HCT116 (cell line): ENCODE measurements around the gene TSPEAR. TPM values are rescaled to one million over a fixed set of nuclear protein-coding genes. Genes with fewer than 3 reads are reported as not detected.

Source experiments
- ATAC-seq: fragments of 200-7000 bp; cut with Tn5 transposase; 2 replicates; pipeline ENCODE4 v1.9.1; 2020; ENCODE audit warnings: mild to moderate bottlenecking, moderate library complexity
- BruUV-seq: library from RNA; stranded (reverse); fragments of 400-500 nt; replicated peaks from 2 replicates; lab custom pipeline; 2021; lab: Mats Ljungman, UMichigan
- CTCF ChIA-PET: fragments of 300-600 bp; sonication (Branson Sonifier 250); formaldehyde crosslinking; loops from one replicate; lab custom pipeline; 2021; ENCODE audit warnings: antibody characterized with exemption; lab: Charles Lee
- POLR2A ChIA-PET: fragments of 300-600, 350-600 bp; sonication (Branson Sonifier 250); formaldehyde crosslinking; loops from one replicate; lab custom pipeline; 2021; ENCODE audit warnings: antibody characterized with exemption; lab: Charles Lee
- RAD21 ChIA-PET, 2 experiments: fragments of 300-600 bp; sonication (Branson Sonifier 250); formaldehyde crosslinking; loops; one replicate each; lab custom pipeline; 2023; ENCODE audit warnings: low total read pairs in 2 of 2; ENCODE audit not compliant: uncharacterized antibody in 2 of 2, unreplicated experiment in 2 of 2, low non-redundant PET in 1 of 2; lab: Charles Lee
- DNase-seq: peaks from one replicate; pipeline ENCODE4 v3.0.0-alpha.2; 2010; ENCODE audit warnings: low read depth, low spot score
- H2AFZ ChIP-seq: fragments of 200-600 bp; shearing (Covaris generic), sonication (generic); 2 replicates; pipeline ENCODE4 v1.6.1; 2017; ENCODE audit warnings: low read depth, mixed run types, mixed read lengths, antibody characterized with exemption, low read length; ENCODE audit not compliant: poor library complexity, severe bottlenecking
- H3K27ac ChIP-seq: 2 replicates; pipeline ENCODE4 v1.5.1; 2012; ENCODE audit warnings: low read depth, low read length
- H3K27me3 ChIP-seq: fragments of 200-600 bp; sonication (generic); 2 replicates; pipeline ENCODE4 v1.6.1; 2016; ENCODE audit warnings: mixed run types, low read length, mixed read lengths; ENCODE audit not compliant: insufficient read depth
- H3K36me3 ChIP-seq, 2 experiments: fragments of 200-500 bp in 1 of 2; fragments of 200-600 bp in 1 of 2; sonication (Bioruptor generic) in 1 of 2; sonication (generic) in 1 of 2; 2 replicates each; pipeline versions ENCODE4 v1.5.1 to v1.6.1; 2014 to 2016; ENCODE audit warnings: low read length in 2 of 2, inconsistent platforms in 1 of 2, mixed read lengths in 1 of 2, mixed run types in 1 of 2; ENCODE audit not compliant: insufficient read depth in 2 of 2, control insufficient read depth in 1 of 2
- H3K4me1 ChIP-seq, 2 experiments: fragments of 200-600 bp in 1 of 2; sonication (generic) in 1 of 2; 2 replicates each; pipeline versions ENCODE4 v1.5.1 to v1.6.1; 2012 to 2017; ENCODE audit warnings: low read length in 2 of 2, inconsistent platforms in 1 of 2, mild to moderate bottlenecking in 1 of 2, mixed read lengths in 1 of 2, mixed run types in 1 of 2, moderate library complexity in 1 of 2; ENCODE audit not compliant: insufficient read depth in 2 of 2, control insufficient read depth in 1 of 2
- H3K4me2 ChIP-seq: fragments of 200-600 bp; sonication (generic); 2 replicates; pipeline ENCODE4 v1.6.1; 2017; ENCODE audit warnings: mixed run types, low read length, mixed read lengths
- H3K4me3 ChIP-seq, 2 experiments: fragments of 200-600 bp in 1 of 2; sonication (generic) in 1 of 2; replicated peaks in 1 of 2; 2 replicates each; pipeline ENCODE4 v1.5.1; 2011 to 2016; ENCODE audit warnings: low read length in 2 of 2, control low read depth in 1 of 2, low read depth in 1 of 2, mild to moderate bottlenecking in 1 of 2, mixed read lengths in 1 of 2, mixed run types in 1 of 2
- H3K79me2 ChIP-seq: fragments of 200-600 bp; sonication (generic); 2 replicates; pipeline ENCODE4 v1.6.1; 2017; ENCODE audit warnings: mild to moderate bottlenecking, mixed run types, low read length, moderate library complexity, mixed read lengths; ENCODE audit not compliant: insufficient read depth
- H3K9ac ChIP-seq: fragments of 200-600 bp; sonication (generic); 2 replicates; pipeline ENCODE4 v1.6.1; 2016; ENCODE audit warnings: low read length, mixed read lengths
- H3K9me2 ChIP-seq: fragments of 200-600 bp; sonication (generic), shearing (Covaris generic); 2 replicates; pipeline ENCODE4 v1.6.1; 2017; ENCODE audit warnings: mixed run types, mild to moderate bottlenecking, moderate library complexity; ENCODE audit not compliant: insufficient read depth
- H3K9me3 ChIP-seq, 2 experiments: fragments of 200-500 bp in 1 of 2; fragments of 200-600 bp in 1 of 2; sonication (Bioruptor generic) in 1 of 2; sonication (generic) in 1 of 2; 2 replicates each; pipeline ENCODE4 v1.6.1; 2014 to 2017; ENCODE audit warnings: low read length in 2 of 2, mixed read lengths in 2 of 2, inconsistent platforms in 1 of 2, low read depth in 1 of 2, mild to moderate bottlenecking in 1 of 2, mixed run types in 1 of 2, moderate library complexity in 1 of 2; ENCODE audit not compliant: control insufficient read depth in 1 of 2, insufficient read depth in 1 of 2
- H4K20me1 ChIP-seq: fragments of 200-600 bp; sonication (generic), shearing (Covaris generic); 2 replicates; pipeline ENCODE4 v1.6.1; 2017; ENCODE audit warnings: mixed run types, mild to moderate bottlenecking, moderate library complexity; ENCODE audit not compliant: insufficient read depth
- CEBPB ChIP-seq: IDR thresholded peaks from 2 replicates; pipeline ENCODE4 v1.6.1; 2012; ENCODE audit warnings: low read depth
- ELF1 ChIP-seq: IDR thresholded peaks from 2 replicates; pipeline ENCODE4 v1.6.1; 2012; ENCODE audit warnings: low read depth, borderline replicate concordance
- EZH2phosphoT487 ChIP-seq: fragments of 200-600 bp; IDR thresholded peaks from 2 replicates; pipeline ENCODE4 v1.6.1; 2018; ENCODE audit warnings: antibody characterized with exemption, borderline replicate concordance
- JUND ChIP-seq: IDR thresholded peaks from 2 replicates; pipeline ENCODE4 v1.6.1; 2012
- POLR2A ChIP-seq: IDR thresholded peaks from 2 replicates; pipeline ENCODE4 v1.7.0; 2011; ENCODE audit warnings: borderline replicate concordance; ENCODE audit not compliant: insufficient read depth, insufficient read length; ENCODE audit errors: extremely low read depth
- RAD21 ChIP-seq: IDR thresholded peaks from 2 replicates; pipeline ENCODE4 v1.6.1; 2012; ENCODE audit warnings: low read depth, mild to moderate bottlenecking
- TCF7L2 ChIP-seq: IDR thresholded peaks from 2 replicates; pipeline ENCODE4 v1.7.0; 2011; ENCODE audit warnings: borderline replicate concordance, inconsistent platforms; ENCODE audit not compliant: insufficient read depth, insufficient read length; ENCODE audit errors: extremely low read depth
- YY1 ChIP-seq: IDR thresholded peaks from 2 replicates; pipeline ENCODE4 v1.6.1; 2011; ENCODE audit warnings: low read length, low read depth, moderate library complexity, mild to moderate bottlenecking; ENCODE audit not compliant: insufficient replicate concordance; ENCODE audit errors: extremely low read depth
- ZFX ChIP-seq: fragments of 450-650 bp; IDR thresholded peaks from 2 replicates; pipeline ENCODE4 v1.6.1; 2017
- ZNF274 ChIP-seq: fragments of 200-500 bp; sonication (Bioruptor generic); IDR thresholded peaks from 2 replicates; pipeline ENCODE4 v1.6.1; 2014; ENCODE audit warnings: mild to moderate bottlenecking, low read depth, low read length, inconsistent platforms
- intact Hi-C: fragments of 100-400 bp; cut with micrococcal nuclease; formaldehyde crosslinking; loops from 2 replicates; pipeline ENCODE4 v1.10.0; 2022
- total RNA-seq: library from RNA; stranded (reverse); gene quantifications from one replicate; pipeline ENCODE4 v1.2.1, GENCODE V29; 2021; ENCODE audit not compliant: unreplicated experiment
- TF ChIP-seq, protein P1 (sequence below): IDR thresholded peaks from 2 replicates; pipeline ENCODE4 v1.6.1; 2011; ENCODE audit warnings: mild to moderate bottlenecking, low read length, moderate library complexity; ENCODE audit not compliant: insufficient replicate concordance; ENCODE audit errors: extremely low read depth

Gene TSPEAR
- total RNA-seq, 1 experiment from 2014 or later: not detected

DNA sequence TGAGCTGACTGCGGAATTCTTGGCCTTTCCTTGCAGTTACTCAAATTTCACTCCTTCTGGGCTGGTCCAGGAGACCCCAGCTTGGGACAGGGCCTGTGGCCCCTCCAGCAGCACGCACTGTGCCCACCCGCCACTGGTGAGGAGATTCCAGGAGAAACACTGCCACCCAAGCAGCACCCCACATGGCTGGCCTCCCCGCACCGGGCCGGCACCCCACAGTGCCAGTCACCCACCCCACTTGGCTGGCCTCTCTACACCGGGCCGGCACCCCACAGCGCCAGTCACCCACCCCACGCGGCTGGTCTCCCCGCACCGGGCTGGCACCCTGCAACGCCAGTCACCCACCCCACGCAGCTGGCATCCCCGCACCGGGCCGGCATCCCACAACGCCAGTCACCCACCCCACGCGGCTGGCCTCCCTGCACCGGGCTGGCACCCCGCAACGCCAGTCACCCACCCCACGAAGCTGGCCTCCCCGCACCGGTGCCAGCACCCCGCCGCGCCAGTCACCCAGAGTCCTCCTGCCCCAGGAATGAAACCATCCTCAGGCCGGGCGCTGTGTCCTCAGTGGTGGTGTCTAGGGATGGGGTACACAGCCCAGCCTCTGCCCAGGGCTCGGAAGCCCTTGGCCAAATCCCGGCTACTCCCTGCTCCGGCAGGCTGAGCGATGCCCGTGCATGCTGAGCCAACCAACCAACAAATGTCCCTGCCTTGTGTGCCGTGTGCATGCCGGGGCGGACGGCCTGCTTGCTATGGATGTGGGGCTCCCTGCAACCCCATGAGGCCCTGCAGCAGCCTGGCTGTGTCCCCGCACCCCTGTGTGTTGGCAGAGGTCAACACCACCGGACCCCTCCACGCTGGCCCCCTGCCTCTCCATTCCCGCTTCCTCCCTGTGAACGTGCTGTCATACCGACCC, 38.6 kb upstream of the TSPEAR start:
- H3K27ac ChIP-seq: no peak overlapping the region
- peaks cover 12 to 17% of the 10 kb centered on the region in 2 experiments for H3K4me1 ChIP-seq
- BruUV-seq: no TSS peak
- DNase-seq: no peak
- TF ChIP-seq ELF1 (no peak), RAD21 (no peak), CEBPB (no peak), TCF7L2 (no peak), POLR2A (no peak), ZNF274 (no peak), JUND (no peak), ZFX (no peak), EZH2phosphoT487 (no peak), YY1 (no peak)
- TF ChIP-seq, protein P1, sequence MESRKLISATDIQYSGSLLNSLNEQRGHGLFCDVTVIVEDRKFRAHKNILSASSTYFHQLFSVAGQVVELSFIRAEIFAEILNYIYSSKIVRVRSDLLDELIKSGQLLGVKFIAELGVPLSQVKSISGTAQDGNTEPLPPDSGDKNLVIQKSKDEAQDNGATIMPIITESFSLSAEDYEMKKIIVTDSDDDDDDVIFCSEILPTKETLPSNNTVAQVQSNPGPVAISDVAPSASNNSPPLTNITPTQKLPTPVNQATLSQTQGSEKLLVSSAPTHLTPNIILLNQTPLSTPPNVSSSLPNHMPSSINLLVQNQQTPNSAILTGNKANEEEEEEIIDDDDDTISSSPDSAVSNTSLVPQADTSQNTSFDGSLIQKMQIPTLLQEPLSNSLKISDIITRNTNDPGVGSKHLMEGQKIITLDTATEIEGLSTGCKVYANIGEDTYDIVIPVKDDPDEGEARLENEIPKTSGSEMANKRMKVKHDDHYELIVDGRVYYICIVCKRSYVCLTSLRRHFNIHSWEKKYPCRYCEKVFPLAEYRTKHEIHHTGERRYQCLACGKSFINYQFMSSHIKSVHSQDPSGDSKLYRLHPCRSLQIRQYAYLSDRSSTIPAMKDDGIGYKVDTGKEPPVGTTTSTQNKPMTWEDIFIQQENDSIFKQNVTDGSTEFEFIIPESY: no peak
- ChIA-PET POLR2A (no interaction called here), RAD21 (no interaction called here), CTCF (no interaction called here)
- H4K20me1 ChIP-seq: no peaks in the 10 kb centered on the region
- intact Hi-C loops: no loop called here
- H3K36me3 ChIP-seq: no peaks in the 10 kb centered on the region
- no peak overlapping the region for H3K4me3 ChIP-seq
- ATAC-seq: no peak
- no peak overlapping the region for H3K4me2 ChIP-seq
- no peak overlapping the region for H3K9ac ChIP-seq
- H3K79me2 ChIP-seq: no peaks in the 10 kb centered on the region
- no peaks in the 10 kb centered on the region for H3K9me3 ChIP-seq
- no peak overlapping the region for H2AFZ ChIP-seq
- no peaks in the 10 kb centered on the region for H3K9me2 ChIP-seq
- H3K27me3 ChIP-seq: no peaks in the 10 kb centered on the region
